H1 (cell line): ENCODE results near the gene ASCL5. TPM values are rescaled to one million over a fixed set of nuclear protein-coding genes. Genes with fewer than 3 reads are reported as not detected.

ENCODE experiments used
- ATF2 ChIP-seq: IDR thresholded peaks from 2 replicates; pipeline ENCODE4 v1.6.1; 2012; ENCODE audit warnings: low read length, inconsistent platforms
- BCL11A ChIP-seq, 2 experiments: IDR thresholded peaks; one replicate each; pipeline ENCODE4 v1.6.1; 2011; ENCODE audit warnings: low read depth in 2 of 2, low read length in 2 of 2, mild to moderate bottlenecking in 2 of 2
- CHD1 ChIP-seq: IDR thresholded peaks from 2 replicates; pipeline ENCODE4 v1.6.1; 2012; ENCODE audit warnings: low read depth, low read length, improper control_type of control experiment
- EP300 ChIP-seq, 2 experiments: IDR thresholded peaks; 1 replicate in 1 of 2; 2 replicates in 1 of 2; pipeline ENCODE4 v1.6.1; 2011 to 2012; ENCODE audit warnings: low read depth in 2 of 2, low read length in 2 of 2, mild to moderate bottlenecking in 2 of 2, borderline replicate concordance in 1 of 2, inconsistent platforms in 1 of 2, moderate library complexity in 1 of 2
- EZH2 ChIP-seq: fragments of 200-600 bp; sonication (generic); IDR thresholded peaks from 2 replicates; pipeline ENCODE4 v1.7.1; 2012; ENCODE audit warnings: low read depth, mild to moderate bottlenecking, moderate library complexity, low read length, inconsistent platforms; ENCODE audit not compliant: severe bottlenecking
- GABPA ChIP-seq: IDR thresholded peaks from 2 replicates; pipeline ENCODE4 v1.6.1; 2011; ENCODE audit warnings: mild to moderate bottlenecking, low read length, moderate library complexity, borderline replicate concordance; ENCODE audit not compliant: insufficient read depth
- KDM4A ChIP-seq: IDR thresholded peaks from one replicate; pipeline ENCODE4 v1.7.1; 2012; ENCODE audit warnings: low read depth, mild to moderate bottlenecking, moderate library complexity, low read length, inconsistent platforms; ENCODE audit not compliant: severe bottlenecking
- NRF1 ChIP-seq: IDR thresholded peaks from 2 replicates; pipeline ENCODE4 v1.6.1; 2011; ENCODE audit warnings: mild to moderate bottlenecking, low read depth, low read length, improper control_type of control experiment
- POLR2A ChIP-seq, 2 experiments: IDR thresholded peaks; 1 replicate in 1 of 2; 2 replicates in 1 of 2; pipeline ENCODE4 v1.6.1; 2011; ENCODE audit warnings: low read depth in 2 of 2, low read length in 2 of 2, mild to moderate bottlenecking in 2 of 2; ENCODE audit errors: control extremely low read depth in 1 of 2
- POU5F1 ChIP-seq: IDR thresholded peaks from 2 replicates; pipeline ENCODE4 v1.6.1; 2011; ENCODE audit warnings: low read depth, mild to moderate bottlenecking, low read length, moderate library complexity
- RAD21 ChIP-seq, 2 experiments: IDR thresholded peaks in 1 of 2; conservative IDR thresholded peaks in 1 of 2; 2 replicates each; pipeline ENCODE4 v1.6.1; 2011; ENCODE audit warnings: low read depth in 2 of 2, low read length in 2 of 2, improper control_type of control experiment in 1 of 2, inconsistent platforms in 1 of 2, mild to moderate bottlenecking in 1 of 2, moderate library complexity in 1 of 2
- RFX5 ChIP-seq: IDR thresholded peaks from 2 replicates; pipeline ENCODE4 v1.6.1; 2011; ENCODE audit warnings: low read depth, low read length, improper control_type of control experiment, borderline replicate concordance
- RXRA ChIP-seq: IDR thresholded peaks from 2 replicates; pipeline ENCODE4 v1.6.1; 2011; ENCODE audit warnings: low read depth, mild to moderate bottlenecking, low read length, moderate library complexity; ENCODE audit not compliant: insufficient read depth
- SAP30 ChIP-seq: fragments of 300-600 bp; sonication (generic); IDR thresholded peaks from 2 replicates; pipeline ENCODE4 v1.7.1; 2012; ENCODE audit warnings: low read length, moderate library complexity, mild to moderate bottlenecking, inconsistent platforms; ENCODE audit not compliant: insufficient read depth, insufficient replicate concordance
- SIX5 ChIP-seq: IDR thresholded peaks from 2 replicates; pipeline ENCODE4 v1.6.1; 2011; ENCODE audit warnings: mild to moderate bottlenecking, low read depth, low read length
- SP1 ChIP-seq: IDR thresholded peaks from 2 replicates; pipeline ENCODE4 v1.6.1; 2011; ENCODE audit warnings: low read depth, low read length
- SP4 ChIP-seq: IDR thresholded peaks from 2 replicates; pipeline ENCODE4 v1.6.1; 2012; ENCODE audit warnings: low read length, inconsistent platforms
- SRF ChIP-seq: IDR thresholded peaks from 2 replicates; pipeline ENCODE4 v1.6.1; 2011; ENCODE audit warnings: mild to moderate bottlenecking, low read depth, low read length, moderate library complexity
- TAF1 ChIP-seq: IDR thresholded peaks from 2 replicates; pipeline ENCODE4 v1.6.1; 2011; ENCODE audit warnings: mild to moderate bottlenecking, low read depth, low read length
- YY1 ChIP-seq: IDR thresholded peaks from 2 replicates; pipeline ENCODE4 v1.6.1; 2011; ENCODE audit warnings: low read depth, mild to moderate bottlenecking, low read length
- ZNF274 ChIP-seq: IDR thresholded peaks from 2 replicates; pipeline ENCODE4 v1.7.0; 2012; ENCODE audit warnings: low read length, borderline replicate concordance; ENCODE audit errors: extremely low read depth
- polyA plus RNA-seq, 7 experiments: library from polyadenylated mRNA; depleted of rRNA in 3 of 7; stranded (reverse) in 5 of 7; unstranded in 2 of 7; fragments of >200 nt in 5 of 7; fragments of 200-250 nt in 2 of 7; gene quantifications; 1 replicate in 5 of 7; 2 replicates in 1 of 7; 4 replicates in 1 of 7; pipeline versions ENCODE4 v1.2.1 to v1.2.3, GENCODE V29; 2011 to 2013; ENCODE audit warnings: missing spikeins in 2 of 7, mixed read lengths in 2 of 7
- total RNA-seq: library from RNA; stranded (reverse); fragmentation: NEBNext Ultra II Directional; extraction: Animal tissue kit (Norgen Biotek cat#: 25700); gene quantifications from 2 replicates; pipeline ENCODE4 v1.2.1, GENCODE V29; 2021
- TF ChIP-seq, protein P1 (sequence below): IDR thresholded peaks from 2 replicates; pipeline ENCODE4 v1.6.1; 2012; ENCODE audit warnings: inconsistent platforms

Gene ASCL5
- total and polyA plus RNA-seq, 2 of the 8 experiments (the other 6 are each of a cell fraction or from before 2014, with no cell fraction given): 0.29 to 0.41 TPM

- no peak for TF ChIP-seq SIX5
- no peak for TF ChIP-seq EP300 (IDR thresholded peaks at IDR 0.05; ENCODE audit: borderline replicate concordance in 1 of 2, low read depth in 2 of 2, low read length in 2 of 2)
- TF ChIP-seq SAP30: no peak
- peak; percentile 88 to 94 for TF ChIP-seq RAD21 (IDR thresholded peaks at IDR 0.05 in 1 of 2, conservative IDR thresholded peaks at IDR 0.05 in 1 of 2; ENCODE audit: low read depth in 2 of 2, low read length in 2 of 2)
- no peak for TF ChIP-seq SRF
- no peak for TF ChIP-seq CHD1
- TF ChIP-seq RFX5: no peak
- TF ChIP-seq RXRA: no peak
- no peak for TF ChIP-seq KDM4A
- no peak for TF ChIP-seq ATF2
- TF ChIP-seq SP1: no peak
- TF ChIP-seq TAF1: no peak
- TF ChIP-seq EZH2: no peak
- peak; percentile 54; the same call in 1 of the 2 replicates for TF ChIP-seq GABPA
- no peak for TF ChIP-seq BCL11A (IDR thresholded peaks at IDR 0.05; ENCODE audit: low read depth in 2 of 2, low read length in 2 of 2)
- no peak for TF ChIP-seq NRF1
- TF ChIP-seq, protein P1, sequence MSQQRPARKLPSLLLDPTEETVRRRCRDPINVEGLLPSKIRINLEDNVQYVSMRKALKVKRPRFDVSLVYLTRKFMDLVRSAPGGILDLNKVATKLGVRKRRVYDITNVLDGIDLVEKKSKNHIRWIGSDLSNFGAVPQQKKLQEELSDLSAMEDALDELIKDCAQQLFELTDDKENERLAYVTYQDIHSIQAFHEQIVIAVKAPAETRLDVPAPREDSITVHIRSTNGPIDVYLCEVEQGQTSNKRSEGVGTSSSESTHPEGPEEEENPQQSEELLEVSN: no peak
- no peak for TF ChIP-seq POLR2A (IDR thresholded peaks at IDR 0.05; ENCODE audit: control extremely low read depth in 1 of 2, low read depth in 2 of 2, low read length in 2 of 2)
- peak; percentile 11; the same call in 1 of the 2 replicates for TF ChIP-seq YY1
- no peak for TF ChIP-seq SP4
- TF ChIP-seq POU5F1: no peak
- TF ChIP-seq ZNF274: no peak
Measured at GRCh38 chr1:201085902-201086735, 40.9 kb downstream of the ASCL5 start (continued).
